Stimulated activated naive B cell treated with anti-CD40 and anti-IgM and Interleukin-4, amounts not matched to agents 10 μg/mL and 1 μg/mL and 100 μg/mL, for 72 hours (primary cell): ENCODE measurements around the gene SRSF6.
"Not testable (repeated sequence)": the region's sequence is repeated elsewhere in the genome, so short reads cannot be mapped to it uniquely, and the experiment has no call there.

Experiments
- ATAC-seq, 2 donors: fragments of 150-1000 bp; cut with Tn5 transposase; replicated peaks; 2 replicates each; pipeline ENCODE4 v1.10.0; 2021; ENCODE audit warnings: moderate library complexity in 1 of 2
- DNase-seq: peaks from one replicate; pipeline ENCODE4 v3.0.0; 2021
- H3K27ac Mint-ChIP-seq: one replicate; pipeline ENCODE4 v1.8.0; 2022; ENCODE audit warnings: mild to moderate bottlenecking, mixed read lengths
- H3K27me3 Mint-ChIP-seq, 2 donors: one replicate each; pipeline ENCODE4 v1.8.0; 2022; ENCODE audit warnings: mixed read lengths in 2 of 2
- H3K36me3 Mint-ChIP-seq, 2 donors: one replicate each; pipeline ENCODE4 v1.8.0; 2022; ENCODE audit warnings: mixed read lengths in 2 of 2, mild to moderate bottlenecking in 1 of 2
- H3K4me1 Mint-ChIP-seq, 2 donors: one replicate each; pipeline ENCODE4 v1.8.0; 2022; ENCODE audit warnings: mixed read lengths in 2 of 2, mild to moderate bottlenecking in 1 of 2
- H3K4me3 Mint-ChIP-seq, 2 donors: one replicate each; pipeline ENCODE4 v1.8.0; 2022; ENCODE audit warnings: mild to moderate bottlenecking in 2 of 2, mixed read lengths in 2 of 2, moderate library complexity in 1 of 2
- H3K9me3 Mint-ChIP-seq, 2 donors: one replicate each; pipeline ENCODE4 v1.8.0; 2022; ENCODE audit warnings: mixed read lengths in 2 of 2, mild to moderate bottlenecking in 1 of 2

Gene SRSF6

DNA sequence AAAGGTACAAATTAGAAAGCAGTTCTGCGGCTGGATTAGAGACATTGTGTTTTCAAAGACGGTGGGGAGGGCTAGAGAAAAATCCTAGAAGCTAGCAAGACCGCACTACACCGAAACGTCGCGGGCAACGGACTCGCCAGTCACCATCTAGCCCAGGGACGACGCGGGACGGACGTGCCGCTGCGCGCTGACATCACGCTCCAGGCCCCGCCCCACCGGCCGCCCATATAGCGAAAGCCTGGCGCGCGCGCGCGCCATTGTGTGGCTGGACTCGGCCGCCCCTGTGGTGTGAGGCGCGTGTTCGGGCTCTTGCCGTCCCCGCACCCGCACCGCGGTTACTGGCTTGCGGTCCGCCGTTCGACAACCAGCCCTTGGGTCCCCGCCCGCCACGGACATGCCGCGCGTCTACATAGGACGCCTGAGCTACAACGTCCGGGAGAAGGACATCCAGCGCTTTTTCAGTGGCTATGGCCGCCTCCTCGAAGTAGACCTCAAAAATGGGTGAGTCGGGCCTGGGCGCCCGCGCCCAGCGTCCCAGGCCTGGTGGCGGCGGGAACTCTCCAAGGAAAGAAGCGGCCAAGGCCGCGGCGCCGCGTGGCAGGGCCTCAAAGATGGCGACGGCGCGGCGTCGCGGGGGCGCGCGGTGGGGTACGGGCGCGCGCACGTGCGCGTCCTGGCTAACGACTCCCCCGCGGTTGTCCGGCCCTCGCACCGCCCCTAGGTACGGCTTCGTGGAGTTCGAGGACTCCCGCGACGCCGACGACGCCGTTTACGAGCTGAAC lies at the start of gene SRSF6:
SRSF6 (plus strand) TSS at position 257 of the 782 bp plus-strand sequence; CDS start at position 395, 138 bp downstream.
- Mint-ChIP-seq H3K27me3 (peaks cover 10 to 15% of the 10 kb centered on the region in 2 donors), H3K4me1 (peaks cover 14 to 16% of the 10 kb centered on the region in 2 donors), H3K27ac (peak within 1 kb of the TSS; percentile 100), H3K36me3 (peaks cover 22 to 35% of the 10 kb centered on the region in 2 donors), H3K9me3 (no peaks in the 10 kb centered on the region), H3K4me3 (peak within 1 kb of the TSS; percentile 90 to 96)
- DNase-seq (peak; percentile 87), ATAC-seq (peak; percentile 87 to 91)

DNA sequence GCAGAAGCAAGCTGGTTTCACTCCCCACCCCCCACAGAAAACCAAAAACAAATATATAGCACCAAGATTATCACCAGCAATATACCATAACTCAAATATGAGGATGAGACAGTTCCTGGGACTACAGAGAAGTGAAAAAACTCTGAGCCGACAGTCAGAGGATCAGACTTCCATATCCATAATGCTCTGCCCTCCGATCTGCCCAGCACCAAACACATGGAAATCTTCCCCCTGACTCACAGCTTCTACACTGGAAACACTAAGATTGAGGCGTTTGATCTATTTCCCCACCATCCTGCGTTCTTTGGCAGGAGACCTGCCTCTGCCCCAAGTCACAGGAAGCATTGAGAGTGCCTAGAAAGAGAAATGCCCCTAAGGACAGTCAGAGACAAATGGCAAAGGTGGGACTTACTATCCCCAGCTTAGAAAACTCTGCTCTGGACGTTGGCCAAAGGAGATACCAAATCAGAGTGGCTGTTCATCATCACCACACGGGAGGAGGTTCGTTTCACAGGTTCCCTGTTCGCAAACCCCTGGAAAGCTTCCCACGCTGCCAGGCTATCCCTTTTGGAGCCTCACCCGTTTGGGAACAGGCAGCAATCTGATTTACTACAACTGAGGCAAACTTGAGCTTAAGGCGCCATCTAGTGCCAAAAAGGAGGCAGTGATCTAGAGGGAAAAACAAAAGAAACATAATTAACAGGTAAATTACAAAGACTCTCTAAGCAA lies 48.7 kb upstream of the SRSF6 start:
- H3K27me3 Mint-ChIP-seq: peaks cover 47 to 51% of the 10 kb centered on the region in 2 donors
- H3K36me3 Mint-ChIP-seq: peaks cover 6 to 7% of the 10 kb centered on the region in 2 donors
- no peak overlapping the region for H3K4me3 Mint-ChIP-seq
- no peak overlapping the region for H3K27ac Mint-ChIP-seq
- no peaks in the 10 kb centered on the region for H3K4me1 Mint-ChIP-seq
- DNase-seq: no peak
- peaks cover 9% of the 10 kb centered on the region in 2 donors for H3K9me3 Mint-ChIP-seq
- no peak for ATAC-seq

DNA sequence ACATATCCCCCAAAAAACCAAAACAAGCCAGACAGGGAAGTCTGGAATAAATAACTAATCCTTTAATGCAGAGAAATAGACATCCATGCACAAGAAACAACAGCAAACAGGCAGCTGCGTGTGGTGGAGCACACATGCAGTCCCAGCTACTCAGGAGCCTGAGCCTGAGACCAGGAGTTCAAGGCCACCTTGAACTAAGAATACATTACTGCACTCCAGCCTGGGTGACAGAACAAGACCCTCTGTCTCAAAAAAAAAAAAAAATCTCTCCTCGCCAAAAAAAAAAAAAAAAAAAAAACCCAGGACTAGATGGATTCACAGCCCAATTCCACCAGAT lies 48.2 kb upstream of the SRSF6 start:
- Mint-ChIP-seq H3K4me1 (no peaks in the 10 kb centered on the region), H3K27ac (no peak overlapping the region), H3K27me3 (peaks cover 44 to 47% of the 10 kb centered on the region in 2 donors), H3K4me3 (no peak overlapping the region), H3K9me3 (peaks cover 9% of the 10 kb centered on the region in 2 donors), H3K36me3 (peaks cover 6 to 7% of the 10 kb centered on the region in 2 donors)
- ATAC-seq (no peak), DNase-seq (no peak)

DNA sequence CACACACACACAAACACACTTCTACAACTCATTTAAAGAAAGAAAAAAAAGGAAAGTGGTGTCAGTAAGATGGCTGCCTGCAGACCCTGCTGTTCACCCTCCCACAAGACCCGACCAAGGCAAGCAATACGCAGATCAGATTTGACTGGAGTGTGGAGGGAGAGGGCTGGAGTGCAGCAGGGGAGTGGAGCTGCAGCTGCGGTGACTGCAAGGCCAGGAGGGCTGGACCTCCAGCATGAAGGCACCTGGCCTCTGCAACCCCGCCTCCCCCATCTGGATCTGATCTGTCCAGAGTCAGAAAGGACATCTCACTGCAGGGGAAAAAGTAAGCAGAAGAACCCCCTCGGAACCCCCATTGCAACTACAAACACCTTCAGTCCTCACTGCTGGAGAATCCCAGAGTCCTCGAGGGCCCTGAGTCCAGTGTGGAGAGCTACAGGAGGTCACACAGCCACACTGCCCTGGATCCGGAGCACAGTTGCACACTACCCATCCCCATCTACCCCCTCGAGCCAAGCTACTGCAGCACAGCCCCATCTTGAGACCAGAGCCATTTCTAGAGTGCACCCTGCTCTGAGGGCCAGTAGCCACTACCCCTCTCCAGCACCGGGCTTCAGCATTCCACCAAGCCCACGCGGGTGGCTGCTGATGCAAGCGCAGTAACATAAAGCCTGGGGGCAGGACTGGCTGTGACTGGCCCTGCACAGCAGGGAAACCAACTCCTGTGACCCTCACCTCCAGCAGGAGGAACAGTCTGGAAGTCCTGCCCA lies 41.9 kb upstream of the SRSF6 start:
- ATAC-seq (no peak), DNase-seq (no peak)
- Mint-ChIP-seq H3K36me3 (peaks cover 3 to 16% of the 10 kb centered on the region in 2 donors), H3K9me3 (peaks cover 20 to 22% of the 10 kb centered on the region in 2 donors), H3K4me3 (no peak overlapping the region), H3K4me1 (no peaks in the 10 kb centered on the region), H3K27ac (no peak overlapping the region), H3K27me3 (peaks cover 8 to 19% of the 10 kb centered on the region in 2 donors)

DNA sequence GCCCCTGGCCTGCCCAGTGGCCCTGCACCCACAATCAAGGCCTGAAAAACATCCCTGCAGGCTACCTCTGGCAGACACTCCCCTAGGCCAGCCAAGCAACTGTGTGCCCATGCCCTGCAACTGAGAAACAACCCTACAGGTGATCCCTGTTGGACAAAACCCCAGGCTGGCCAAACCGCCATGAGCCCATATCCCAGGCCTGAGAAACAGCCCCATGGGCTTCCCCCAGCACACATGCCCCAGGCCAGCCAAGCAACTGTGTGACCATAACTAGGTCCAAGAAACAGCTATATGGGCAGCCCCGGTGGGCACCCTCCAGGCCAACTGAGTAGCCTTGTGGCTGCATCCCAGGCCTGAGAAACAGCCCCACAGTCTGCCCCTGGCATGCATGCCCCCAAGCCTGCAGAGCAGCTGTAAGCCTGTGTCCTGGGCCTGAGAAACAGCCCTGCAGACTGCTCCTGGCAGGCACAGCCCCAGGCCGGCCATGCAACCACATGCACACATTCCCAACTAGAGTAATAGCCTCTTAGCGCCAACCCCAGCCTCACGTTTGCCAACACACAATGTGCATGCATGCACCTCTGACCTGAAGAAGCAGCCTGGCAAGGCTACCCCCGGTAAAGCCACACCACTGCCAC lies 41.0 kb upstream of the SRSF6 start:
- Mint-ChIP-seq H3K36me3 (peaks cover 3 to 18% of the 10 kb centered on the region in 2 donors), H3K27me3 (peaks cover 4 to 14% of the 10 kb centered on the region in 2 donors), H3K4me1 (no peaks in the 10 kb centered on the region), H3K9me3 (peaks cover 23 to 25% of the 10 kb centered on the region in 2 donors), H3K4me3 (no peak overlapping the region), H3K27ac (no peak overlapping the region)
- ATAC-seq: no peak
- DNase-seq: no peak

DNA sequence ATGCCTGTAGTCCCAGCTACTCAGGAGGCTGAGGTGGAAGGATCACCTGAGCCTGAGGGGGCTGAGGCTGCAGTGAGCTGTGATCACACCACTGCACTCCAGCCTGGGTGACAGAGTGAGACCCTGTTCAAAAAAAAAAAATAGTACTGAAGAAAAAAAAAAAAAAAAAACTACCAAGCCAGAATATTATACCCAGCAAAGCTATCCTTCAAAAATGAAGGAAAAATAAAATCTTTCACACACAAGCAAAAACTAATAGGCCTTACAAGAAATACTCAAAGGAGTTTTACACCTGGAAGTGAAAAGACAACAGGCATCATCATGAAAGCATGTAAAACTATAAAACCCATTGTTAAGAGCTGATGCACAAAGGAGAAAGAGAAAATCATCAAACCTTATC lies 37.5 kb upstream of the SRSF6 start:
- Mint-ChIP-seq H3K4me1 (no peaks in the 10 kb centered on the region), H3K36me3 (peaks cover 3 to 18% of the 10 kb centered on the region in 2 donors), H3K27ac (no peak overlapping the region), H3K27me3 (peaks cover 11 to 13% of the 10 kb centered on the region in 2 donors), H3K4me3 (no peak overlapping the region), H3K9me3 (peaks cover 28 to 29% of the 10 kb centered on the region in 2 donors)
- ATAC-seq (no peak), DNase-seq (no peak)

DNA sequence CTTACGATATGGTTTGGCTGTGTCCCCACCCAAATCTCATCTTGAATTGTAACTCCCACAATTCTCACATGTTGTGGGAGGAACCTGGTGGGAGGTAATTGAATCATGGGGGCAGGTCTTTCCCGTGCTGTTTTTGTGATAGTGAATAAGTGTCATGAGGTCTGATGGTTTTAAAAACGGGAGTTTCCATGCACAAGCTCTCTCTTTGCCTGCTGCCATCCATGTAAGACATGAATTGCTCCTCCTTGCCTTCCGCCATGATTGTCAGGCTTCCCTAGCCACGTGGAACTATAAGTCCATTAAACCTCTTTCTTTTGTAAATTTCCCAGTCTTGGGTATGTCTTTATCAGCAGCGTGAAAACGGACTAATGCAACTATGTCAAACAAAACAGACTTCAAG lies 36.8 kb upstream of the SRSF6 start:
- DNase-seq, ATAC-seq, H3K4me1 Mint-ChIP-seq, H3K27ac Mint-ChIP-seq, H3K4me3 Mint-ChIP-seq: not testable (repeated sequence)
- Mint-ChIP-seq H3K9me3 (peaks cover 28 to 29% of the 10 kb centered on the region in 2 donors), H3K36me3 (peaks cover 3 to 18% of the 10 kb centered on the region in 2 donors), H3K27me3 (peaks cover 11 to 15% of the 10 kb centered on the region in 2 donors)

DNA sequence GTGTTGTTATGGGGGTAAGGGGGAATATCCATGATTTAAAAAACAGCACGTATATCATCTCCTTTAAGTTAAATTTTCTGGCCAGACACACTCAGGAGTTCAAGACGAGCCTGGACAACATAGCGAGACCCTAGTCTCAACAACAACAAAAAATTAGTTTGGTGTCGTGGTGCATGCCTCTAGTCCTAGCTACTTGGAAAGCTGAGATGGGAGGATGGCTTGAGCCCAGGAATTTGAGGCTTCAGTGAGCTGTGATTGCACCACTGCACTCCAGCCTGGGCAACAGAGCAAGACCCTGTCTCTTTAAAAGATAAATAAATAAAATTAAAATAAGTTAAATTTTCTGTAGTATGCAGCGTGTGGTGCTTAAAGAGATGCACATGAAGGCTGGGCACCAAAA lies 31.5 kb upstream of the SRSF6 start:
- peaks cover 27 to 31% of the 10 kb centered on the region in 2 donors for H3K27me3 Mint-ChIP-seq
- no peaks in the 10 kb centered on the region for H3K36me3 Mint-ChIP-seq
- H3K4me3 Mint-ChIP-seq: no peak overlapping the region
- no peaks in the 10 kb centered on the region for H3K4me1 Mint-ChIP-seq
- ATAC-seq (no peak), DNase-seq (no peak)
- H3K27ac Mint-ChIP-seq: no peak overlapping the region
- H3K9me3 Mint-ChIP-seq: peaks cover 5 to 7% of the 10 kb centered on the region in 2 donors

DNA sequence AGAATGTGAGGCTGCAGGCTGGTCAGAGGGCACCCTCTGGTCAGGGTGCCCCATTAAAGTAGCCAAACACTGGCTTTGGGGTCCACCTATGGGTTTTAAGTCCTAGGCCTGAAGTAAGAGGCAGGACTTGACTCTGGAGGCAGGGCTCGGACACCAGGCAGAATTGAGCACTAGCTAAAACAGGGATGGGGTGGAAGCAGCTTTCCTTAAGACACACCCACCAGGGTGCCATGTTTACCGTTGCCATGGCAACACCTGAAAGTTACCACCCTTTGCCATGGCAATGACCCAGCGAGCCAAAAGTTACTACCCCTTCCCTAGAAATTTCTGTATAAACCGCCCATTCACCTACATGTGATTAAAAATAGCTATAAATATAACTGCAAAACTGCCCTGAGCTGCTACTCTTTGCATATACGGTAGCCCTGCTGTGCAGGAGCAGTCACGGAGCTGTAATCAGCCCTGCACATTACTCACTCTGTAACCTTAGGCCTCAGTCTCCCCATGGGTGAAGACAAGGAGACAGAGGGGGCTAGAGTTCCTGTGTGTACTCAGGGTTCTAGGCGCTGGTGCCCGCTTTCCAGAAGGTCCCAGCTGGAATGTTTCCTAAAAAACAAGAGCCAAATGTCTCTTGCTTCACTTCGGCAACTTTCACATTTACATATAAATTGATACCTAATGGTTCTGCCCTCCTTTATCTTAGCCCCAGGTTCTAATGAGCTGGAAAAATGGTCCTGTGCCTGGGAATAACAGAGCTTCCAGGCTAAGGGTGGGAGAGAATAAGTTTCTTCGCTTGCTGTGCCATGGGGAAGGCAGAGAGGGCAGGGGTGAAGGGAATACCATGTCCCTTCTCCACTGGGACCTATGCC lies 27.2 kb upstream of the SRSF6 start:
- no peak overlapping the region for H3K4me3 Mint-ChIP-seq
- no peak overlapping the region for H3K27ac Mint-ChIP-seq
- DNase-seq (no peak), ATAC-seq (no peak)
- peaks cover 0 to 3% of the 10 kb centered on the region in 2 donors for H3K9me3 Mint-ChIP-seq
- H3K27me3 Mint-ChIP-seq: peaks cover 26 to 47% of the 10 kb centered on the region in 2 donors
- H3K4me1 Mint-ChIP-seq: no peaks in the 10 kb centered on the region
- no peaks in the 10 kb centered on the region for H3K36me3 Mint-ChIP-seq

DNA sequence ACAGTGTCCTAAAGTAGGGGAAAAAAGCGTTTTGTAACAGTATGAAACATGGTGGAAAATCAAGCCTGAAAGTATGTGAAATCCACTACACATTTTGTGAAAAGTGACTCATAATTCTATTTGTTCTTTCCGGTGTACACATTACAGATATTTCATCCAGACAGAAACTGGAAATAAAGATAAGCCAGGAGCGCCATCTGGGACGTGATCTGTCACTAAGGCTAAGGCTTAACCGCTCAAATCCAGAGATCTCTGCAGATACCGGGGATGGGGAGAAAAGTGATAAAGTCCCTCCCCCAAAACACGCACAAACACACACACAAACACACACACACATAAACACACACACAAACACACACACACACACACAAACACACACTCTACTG lies 26.6 kb upstream of the SRSF6 start:
- H3K9me3 Mint-ChIP-seq: peaks cover 0 to 3% of the 10 kb centered on the region in 2 donors
- no peak overlapping the region for H3K27ac Mint-ChIP-seq
- no peak for DNase-seq
- no peak overlapping the region for H3K4me3 Mint-ChIP-seq
- no peaks in the 10 kb centered on the region for H3K4me1 Mint-ChIP-seq
- peaks cover 21 to 54% of the 10 kb centered on the region in 2 donors for H3K27me3 Mint-ChIP-seq
- no peak for ATAC-seq
- no peaks in the 10 kb centered on the region for H3K36me3 Mint-ChIP-seq

DNA sequence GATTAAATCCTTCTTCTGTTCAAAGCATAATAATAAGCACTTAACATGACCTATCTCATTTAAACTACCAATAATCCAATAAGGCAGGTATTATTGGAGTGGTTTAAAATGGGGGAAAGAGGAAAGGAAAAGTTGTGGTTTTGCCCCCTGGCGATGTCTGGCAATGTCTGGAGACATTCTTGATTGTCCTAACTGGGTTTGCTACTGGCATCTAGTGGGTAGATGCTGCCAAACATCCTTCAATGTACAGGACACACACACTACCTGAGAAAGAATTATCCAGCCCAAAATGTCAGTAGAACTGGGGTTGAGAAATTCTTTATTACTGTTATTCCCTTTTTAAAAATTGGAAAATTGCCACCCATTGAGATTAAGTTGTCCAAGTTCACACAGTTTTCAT lies 25.2 kb upstream of the SRSF6 start:
- Mint-ChIP-seq H3K36me3 (no peaks in the 10 kb centered on the region), H3K4me3 (no peak overlapping the region), H3K27ac (no peak overlapping the region), H3K27me3 (peaks cover 22 to 53% of the 10 kb centered on the region in 2 donors), H3K9me3 (no peaks in the 10 kb centered on the region), H3K4me1 (no peaks in the 10 kb centered on the region)
- no peak for DNase-seq
- no peak for ATAC-seq

DNA sequence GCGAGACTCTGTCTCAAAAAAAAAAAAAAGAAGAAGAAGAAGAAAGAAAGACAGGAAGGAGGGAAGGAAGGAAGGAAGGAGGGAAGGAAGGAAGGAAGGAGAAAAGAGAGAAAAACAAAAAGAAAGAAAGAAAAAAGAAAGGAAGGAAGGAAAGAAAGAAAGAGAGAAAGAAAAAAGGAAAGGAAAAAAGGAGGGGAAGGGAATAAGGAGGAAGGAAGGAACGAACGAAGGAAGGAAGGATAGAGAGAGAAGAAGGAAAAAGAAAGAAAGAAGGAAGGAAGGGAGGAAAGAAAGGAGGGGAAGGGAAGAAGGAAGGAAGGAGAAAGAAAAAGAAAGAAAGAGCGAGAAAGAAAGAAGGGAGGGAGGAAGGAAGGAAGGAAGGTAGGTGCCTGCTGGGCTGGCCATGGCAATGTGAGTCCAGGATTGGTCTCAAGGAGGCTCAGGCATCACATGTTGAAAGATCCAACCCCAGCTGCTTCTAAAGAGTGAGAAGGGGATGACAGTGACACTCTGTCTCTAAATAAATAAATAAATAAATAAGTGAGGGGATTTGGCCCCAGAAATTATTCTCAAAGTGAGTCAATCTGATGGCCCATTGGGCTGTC lies 24.3 kb upstream of the SRSF6 start:
- no peak overlapping the region for H3K4me3 Mint-ChIP-seq
- no peak for DNase-seq
- H3K4me1 Mint-ChIP-seq: peaks cover 0 to 5% of the 10 kb centered on the region in 2 donors
- H3K27me3 Mint-ChIP-seq: peaks cover 21 to 50% of the 10 kb centered on the region in 2 donors
- no peak overlapping the region for H3K27ac Mint-ChIP-seq
- H3K36me3 Mint-ChIP-seq: no peaks in the 10 kb centered on the region
- no peaks in the 10 kb centered on the region for H3K9me3 Mint-ChIP-seq
- ATAC-seq: no peak

DNA sequence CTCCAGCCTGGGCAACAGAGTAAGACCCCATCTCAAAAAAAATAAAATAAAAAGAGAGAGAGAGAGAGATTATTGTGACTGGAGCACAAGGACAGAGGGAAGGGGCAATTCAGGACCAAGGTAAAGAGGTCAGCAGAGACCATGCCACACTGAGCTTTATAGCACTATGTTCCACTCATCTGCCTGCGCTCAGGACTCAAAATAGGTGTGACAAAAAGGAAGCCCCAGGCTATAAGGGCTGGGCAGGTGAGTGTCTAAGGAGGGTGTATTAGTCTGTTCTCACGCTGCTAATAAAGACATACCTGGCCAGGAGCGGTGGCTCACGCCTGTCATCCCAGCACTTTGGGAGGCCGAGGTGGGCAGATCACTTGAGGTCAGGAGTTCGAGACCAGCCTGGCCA lies 23.1 kb upstream of the SRSF6 start:
- no peak overlapping the region for H3K4me3 Mint-ChIP-seq
- H3K27ac Mint-ChIP-seq: no peak overlapping the region
- H3K9me3 Mint-ChIP-seq: peaks cover 5% of the 10 kb centered on the region in 2 donors
- H3K27me3 Mint-ChIP-seq: peaks cover 21 to 45% of the 10 kb centered on the region in 2 donors
- H3K36me3 Mint-ChIP-seq: no peaks in the 10 kb centered on the region
- DNase-seq (no peak), ATAC-seq (no peak)
- peaks cover 6 to 14% of the 10 kb centered on the region in 2 donors for H3K4me1 Mint-ChIP-seq
